Stimulated activated CD8-positive, alpha-beta memory T cell treated with anti-CD3 and anti-CD28 coated beads, Interleukin-4, amount 100 ng/mL, for 48 hours (primary cell): ENCODE data around the gene FOXC1.

Experiments used
- DNase-seq: peaks from one replicate; pipeline ENCODE4 v3.0.0-alpha.2; 2020

Gene FOXC1

GRCh38 chr6:1612974-1613306, 3.2 kb downstream of the FOXC1 start:
- DNase-seq, result no peak

DNA sequence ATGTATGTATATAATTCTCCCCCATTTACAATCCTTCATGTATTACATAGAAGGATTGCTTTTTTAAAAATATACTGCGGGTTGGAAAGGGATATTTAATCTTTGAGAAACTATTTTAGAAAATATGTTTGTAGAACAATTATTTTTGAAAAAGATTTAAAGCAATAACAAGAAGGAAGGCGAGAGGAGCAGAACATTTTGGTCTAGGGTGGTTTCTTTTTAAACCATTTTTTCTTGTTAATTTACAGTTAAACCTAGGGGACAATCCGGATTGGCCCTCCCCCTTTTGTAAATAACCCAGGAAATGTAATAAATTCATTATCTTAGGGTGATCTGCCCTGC, 3.6 kb downstream of the FOXC1 start:
- DNase-seq, result no peak

DNA sequence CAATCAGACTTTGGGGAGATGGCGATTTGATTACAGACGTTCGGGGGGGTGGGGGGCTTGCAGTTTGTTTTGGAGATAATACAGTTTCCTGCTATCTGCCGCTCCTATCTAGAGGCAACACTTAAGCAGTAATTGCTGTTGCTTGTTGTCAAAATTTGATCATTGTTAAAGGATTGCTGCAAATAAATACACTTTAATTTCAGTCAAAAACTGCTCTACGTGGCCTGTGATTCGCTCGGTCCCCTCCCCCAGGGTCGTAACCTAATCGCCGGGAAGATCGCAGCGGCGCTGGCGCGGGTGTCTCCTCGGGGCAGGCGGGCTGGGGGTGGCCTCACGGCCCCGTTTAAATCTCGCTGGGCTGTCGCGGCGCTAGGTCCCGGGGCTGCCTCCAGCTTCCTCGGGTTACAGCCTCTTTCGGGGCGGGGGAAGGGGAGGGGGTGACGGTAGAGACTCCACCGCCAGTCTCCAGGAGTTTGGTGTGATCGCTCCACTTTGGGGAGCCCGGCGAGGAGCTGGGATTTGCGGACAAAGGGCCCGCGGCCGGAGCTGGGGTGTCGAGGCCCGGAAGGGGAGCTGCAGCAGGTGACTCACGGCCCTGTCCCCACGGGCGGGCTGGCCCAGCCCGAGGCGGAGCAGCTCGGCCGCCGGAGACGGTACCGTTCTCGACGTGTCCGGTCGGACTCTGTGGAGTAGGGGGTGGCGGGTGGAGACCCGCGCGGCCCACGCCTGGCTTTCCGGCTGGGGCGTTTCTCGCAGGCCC, 4.2 kb downstream of the FOXC1 start:
- no peak for DNase-seq

DNA sequence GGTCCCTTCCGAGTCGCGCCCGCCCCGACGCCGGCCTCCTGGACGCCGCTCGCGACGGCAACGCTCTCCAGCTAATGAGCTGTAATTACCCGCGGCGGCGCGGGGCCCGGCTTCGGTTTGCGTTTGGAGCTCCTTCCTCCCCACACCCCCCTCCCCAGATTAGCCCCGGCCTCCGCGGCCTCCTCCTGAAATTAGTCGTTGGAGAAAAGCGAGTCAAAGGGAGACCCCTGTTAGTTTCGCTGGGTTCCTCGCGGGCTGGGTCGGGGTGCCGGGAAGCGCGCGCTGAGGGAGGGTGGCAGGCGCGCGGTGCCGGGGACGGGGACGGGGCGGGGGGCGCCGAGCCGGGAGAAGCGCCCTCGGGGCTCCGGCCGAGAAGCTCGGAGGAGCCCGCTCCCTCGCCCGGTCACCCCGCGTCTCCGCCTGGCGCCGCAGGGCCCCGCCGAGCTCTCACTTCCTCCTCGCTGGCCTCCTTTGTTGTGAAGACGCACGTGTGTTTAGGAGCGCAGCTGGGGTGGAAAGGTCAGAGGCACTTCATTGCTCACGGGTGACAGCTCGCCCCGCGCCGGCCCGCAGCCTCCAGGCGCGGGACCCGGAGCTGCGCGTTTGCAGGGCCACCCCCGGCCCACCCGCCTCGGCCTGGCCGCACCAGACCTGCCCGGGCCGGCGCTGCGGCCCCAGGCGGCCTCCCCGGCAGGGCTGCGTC, 4.9 kb downstream of the FOXC1 start:
- no peak for DNase-seq

DNA sequence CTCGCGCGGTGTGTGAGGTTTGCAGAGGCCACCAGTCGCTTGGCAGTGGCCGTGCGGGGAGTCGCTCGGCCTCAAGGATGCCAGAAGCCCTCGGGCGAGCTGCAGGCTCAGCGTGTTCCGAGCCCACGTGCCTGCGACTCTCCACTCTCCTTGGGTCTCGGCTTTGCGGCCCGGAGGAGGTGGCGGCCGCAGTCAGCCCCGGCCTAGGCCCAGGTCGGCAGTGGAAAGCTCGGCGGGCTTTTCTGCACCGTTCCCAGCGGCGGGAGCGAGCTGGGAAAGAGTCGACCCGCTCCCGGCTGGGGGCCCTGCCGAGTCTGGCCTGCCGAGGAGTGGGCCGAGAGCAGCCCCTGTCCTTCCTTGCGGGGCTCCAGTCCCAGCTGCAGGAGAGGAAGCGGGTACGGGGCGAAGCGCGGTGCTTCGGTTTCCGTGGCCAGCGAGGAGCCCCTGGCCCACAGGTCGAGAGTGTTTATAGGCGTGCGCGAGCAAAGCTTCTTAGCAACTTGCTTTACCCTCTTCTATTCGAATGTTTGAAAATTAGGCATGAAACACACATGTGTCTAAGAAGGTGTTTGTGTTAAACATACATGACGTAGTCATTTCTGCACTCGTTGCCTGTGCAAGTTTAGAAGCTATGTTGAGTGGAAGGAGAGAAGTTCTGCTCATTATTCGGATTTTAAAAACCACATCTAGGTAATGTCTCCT, 5.6 kb downstream of the FOXC1 start:
- no peak for DNase-seq

DNA sequence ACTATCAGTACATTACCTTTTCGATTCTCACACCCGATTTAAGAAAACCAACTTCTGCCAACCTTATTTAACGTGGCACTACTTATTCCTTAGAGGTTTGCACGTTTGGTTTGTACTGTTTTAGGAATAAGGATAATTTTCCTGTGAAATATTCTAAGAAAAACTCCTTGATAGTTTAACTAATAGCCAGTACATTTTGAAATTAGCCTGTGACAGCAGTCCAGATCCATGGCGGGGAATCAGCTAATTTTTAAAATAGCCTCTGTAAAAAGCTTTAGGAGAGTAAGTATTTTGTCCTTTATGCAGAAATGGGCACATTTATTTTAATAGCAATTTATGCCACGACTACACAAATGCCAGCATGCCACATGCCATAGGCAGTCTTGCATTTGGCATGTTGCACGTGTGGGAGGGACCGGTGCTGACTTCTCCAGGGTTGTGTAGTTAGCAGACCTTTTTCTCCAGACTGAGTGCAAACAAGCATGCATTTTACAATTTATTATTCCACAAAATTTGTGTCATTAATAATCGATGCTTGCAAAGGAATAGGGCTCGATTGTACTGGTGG, 6.2 kb downstream of the FOXC1 start:
- no peak for DNase-seq

GRCh38 chr6:1616701-1617463, 7.2 kb downstream of the FOXC1 start:
- DNase-seq, result no peak

GRCh38 chr6:1617466-1618310, 8.0 kb downstream of the FOXC1 start:
- no peak for DNase-seq

DNA sequence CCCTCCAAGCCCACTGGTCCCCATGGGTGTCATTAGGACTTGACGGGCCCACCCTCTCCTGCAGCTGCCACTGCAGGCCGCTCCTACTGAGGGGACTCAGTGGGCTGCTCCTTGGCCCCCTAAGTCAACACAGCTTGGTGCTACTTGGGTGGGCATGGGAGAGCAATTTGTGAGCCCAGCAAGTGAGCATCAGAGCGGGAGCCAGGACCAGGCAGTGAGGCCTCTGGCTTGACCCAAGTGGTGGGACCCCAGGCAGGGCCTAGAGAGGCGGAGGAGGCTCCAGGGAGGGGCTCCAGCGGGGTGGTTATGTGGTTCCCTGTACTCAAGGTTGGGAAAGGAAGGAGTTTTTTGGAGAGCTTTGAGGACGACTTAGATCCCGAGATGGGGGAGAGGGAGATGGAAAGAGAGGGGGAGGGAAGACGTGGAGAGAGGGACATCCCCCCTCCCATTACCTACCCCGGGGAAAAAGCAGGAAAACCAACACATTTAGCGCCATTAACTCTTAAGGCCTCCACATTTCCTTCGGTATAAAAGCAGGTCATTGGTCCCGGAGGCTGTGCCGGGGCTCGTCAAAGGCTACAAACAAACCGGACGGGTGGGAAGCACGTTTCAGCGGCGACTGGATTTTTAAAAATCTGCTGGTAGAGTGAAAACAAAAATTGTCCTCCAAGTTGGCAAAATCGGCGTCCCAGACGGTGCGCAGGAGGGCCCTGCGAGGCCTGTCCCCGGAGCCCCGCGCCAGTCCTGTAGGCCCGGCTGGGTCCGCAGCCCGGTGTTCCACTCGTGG, 8.8 kb downstream of the FOXC1 start:
- no peak for DNase-seq

DNA sequence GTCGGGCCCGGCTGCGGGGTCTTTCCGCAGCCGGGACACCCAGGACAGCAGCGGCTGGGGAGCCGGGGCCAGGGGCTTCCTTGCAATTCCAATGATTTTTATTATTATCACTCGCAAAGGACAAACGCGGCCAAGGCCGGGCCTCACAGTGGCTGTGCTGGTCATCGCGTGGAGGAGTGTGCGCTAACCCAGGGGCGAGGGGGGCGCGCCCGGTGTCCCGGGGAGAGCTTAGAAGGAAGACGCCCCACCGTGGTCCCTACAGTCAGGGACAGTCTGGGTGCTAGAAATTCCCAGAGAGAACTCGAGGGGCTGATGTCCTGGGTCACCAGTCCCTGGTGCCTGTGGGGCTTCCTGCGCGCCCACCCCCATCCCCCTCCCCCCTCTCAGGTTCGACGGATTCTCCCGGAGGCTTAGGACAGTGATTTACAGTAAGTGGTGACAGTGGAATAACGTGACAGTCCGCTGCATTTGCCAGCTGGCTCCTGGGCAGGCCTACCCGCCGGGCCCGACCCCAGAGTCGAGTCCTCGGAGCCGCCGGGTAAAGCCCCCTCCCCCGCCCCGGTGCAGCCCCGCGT, 9.5 kb downstream of the FOXC1 start:
- no peak for DNase-seq

- DNase-seq, result no peak
Measured at GRCh38 chr6:1619673-1620503, 10.2 kb downstream of the FOXC1 start.

GRCh38 chr6:1620504-1621069, 10.9 kb downstream of the FOXC1 start:
- no peak for DNase-seq

DNA sequence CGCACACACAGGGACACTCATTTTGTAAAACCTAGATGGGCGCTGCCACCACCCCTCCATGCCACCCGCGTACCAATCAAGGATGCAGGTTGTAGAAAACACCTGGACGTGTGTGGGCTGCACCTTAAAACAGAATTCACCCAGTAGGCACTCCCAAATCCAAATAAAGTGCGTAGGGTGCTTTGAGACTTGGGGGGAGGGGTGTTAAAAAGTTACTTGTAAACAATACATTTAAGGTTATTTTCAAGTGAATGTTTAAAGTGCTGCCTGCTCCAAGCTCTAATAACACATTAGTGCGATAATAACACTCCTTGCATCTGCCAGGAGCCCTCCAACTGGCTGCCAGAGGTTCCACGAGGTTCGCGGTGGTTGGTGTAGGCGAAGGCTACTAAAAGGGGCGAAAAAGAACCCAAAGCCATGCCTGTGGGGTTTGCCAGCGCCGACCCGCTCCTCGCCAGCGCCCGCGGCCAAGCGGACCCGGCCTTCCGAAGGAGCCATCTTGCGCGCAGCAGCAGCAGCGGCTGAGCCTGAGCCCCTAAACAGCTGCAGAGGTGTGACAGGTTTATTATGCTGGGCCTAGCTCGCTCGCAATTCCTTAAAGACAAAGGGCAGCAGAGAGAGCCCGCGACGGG, 11.5 kb downstream of the FOXC1 start:
- no peak for DNase-seq

DNA sequence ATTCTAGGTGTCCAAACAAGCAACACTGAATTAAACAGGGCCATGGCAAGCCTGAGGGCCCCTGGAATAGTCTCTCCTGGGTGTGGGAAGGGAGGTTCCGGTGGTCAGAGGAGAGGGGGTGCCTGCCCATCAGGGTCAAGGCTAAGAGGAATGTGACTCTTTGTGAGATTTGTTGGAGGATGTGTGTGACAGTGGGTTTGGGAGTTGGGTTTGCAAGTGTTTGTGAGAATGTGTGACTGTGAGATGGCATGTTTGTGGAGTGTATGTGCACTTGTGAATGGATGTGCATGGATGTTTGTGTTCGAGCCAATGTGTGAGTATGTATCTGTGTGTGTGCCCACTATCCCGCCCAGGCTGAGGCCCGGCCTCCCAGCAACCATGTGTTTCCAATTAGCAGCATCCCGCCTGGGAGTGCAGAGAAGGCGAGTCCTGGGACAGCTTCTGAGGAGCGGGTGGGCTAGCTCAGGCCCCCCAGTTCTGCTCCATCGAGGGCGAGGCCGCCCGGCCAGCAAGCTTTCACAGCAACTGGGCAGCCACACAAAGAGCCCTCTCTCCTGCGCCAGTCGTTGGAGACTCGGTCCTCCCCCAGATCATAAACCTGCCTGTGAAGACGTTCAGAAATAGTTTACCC, 12.6 kb downstream of the FOXC1 start:
- no peak for DNase-seq

GRCh38 chr6:1622851-1623768, 13.4 kb downstream of the FOXC1 start:
- DNase-seq, result no peak

GRCh38 chr6:1623769-1624057, 14.0 kb downstream of the FOXC1 start:
- no peak for DNase-seq

DNA sequence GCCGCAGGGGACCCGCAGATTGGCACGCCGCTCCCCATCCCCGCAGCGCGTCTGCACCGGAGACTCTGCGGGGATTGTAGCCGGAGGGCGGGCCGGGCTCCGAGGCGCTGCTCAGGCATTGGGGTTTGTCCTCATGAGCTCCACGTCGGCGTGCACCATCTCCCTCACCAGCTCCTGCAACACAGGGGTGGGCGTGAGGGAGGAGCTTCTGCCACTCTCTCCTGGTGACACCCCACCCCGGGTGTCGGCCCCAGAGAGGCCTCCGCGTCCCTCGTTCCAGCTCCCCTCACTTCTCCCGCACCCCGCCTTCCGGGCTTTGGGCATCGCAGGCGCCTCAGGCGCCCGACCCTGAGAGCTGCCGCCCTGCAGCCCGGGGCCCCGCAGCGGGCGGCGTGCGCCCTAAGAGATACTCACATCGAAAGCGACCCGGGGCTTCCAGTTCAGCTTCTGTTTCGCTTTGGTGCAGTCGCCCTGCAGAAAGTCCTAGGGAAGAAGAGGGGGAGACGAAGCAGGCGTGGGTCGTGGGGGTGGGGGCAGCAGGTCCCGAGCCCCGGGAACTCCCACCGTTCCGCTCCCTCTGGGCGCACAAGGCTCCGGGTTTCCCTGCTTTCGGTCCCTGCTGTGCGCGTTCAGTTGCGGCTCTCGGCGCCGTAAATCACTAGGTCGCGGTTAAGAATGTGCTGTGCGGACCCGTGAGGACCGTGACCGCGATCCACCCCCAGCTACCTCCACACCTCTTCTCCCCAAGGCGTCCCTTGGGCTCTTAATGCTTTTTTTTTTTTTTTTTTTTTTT, 14.5 kb downstream of the FOXC1 start:
- no peak for DNase-seq
